GM19239 (cell line): ENCODE results near the gene ADGRD1.

Source experiments
- DNase-seq: peaks from one replicate; pipeline ENCODE4 v3.0.0; 2011; ENCODE audit warnings: low spot score; ENCODE audit not compliant: insufficient read length
- FAIRE-seq: peaks from 2 replicates; lab custom pipeline; 2011; peaks lifted over from hg19 to GRCh38; lab: Jason Lieb, UNC

Gene ADGRD1

DNA sequence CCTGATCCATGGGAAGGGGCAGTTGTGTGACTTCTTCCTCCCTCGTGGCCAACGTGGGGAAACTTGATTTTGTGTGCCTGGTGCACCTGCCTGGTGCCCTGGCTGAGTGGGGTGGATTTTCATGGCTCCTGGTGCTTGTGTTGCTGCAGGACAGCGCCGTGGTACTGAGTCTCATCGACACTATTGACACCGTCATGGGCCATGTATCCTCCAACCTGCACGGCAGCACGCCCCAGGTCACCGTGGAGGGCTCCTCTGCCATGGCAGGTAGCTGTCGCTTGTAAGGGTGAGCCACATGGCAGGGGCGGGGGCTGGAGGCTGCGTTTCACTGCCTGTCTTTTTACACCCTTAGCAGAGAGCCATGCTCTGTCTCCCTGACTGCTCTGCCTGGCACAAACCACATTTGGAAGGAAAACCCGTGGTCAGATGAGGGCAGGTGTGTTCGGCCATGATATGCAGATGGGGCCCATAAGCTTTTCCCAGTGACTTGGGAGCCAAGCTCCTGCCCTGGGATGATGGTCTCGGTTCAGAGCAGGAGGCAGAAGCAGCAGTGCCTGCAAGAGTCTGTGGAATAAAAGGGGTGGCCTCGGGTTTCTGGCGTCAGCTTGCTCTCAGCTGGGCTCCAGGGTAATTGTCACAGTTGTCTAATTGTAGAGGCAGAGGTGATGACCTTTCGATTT is 49.5 kb downstream of the ADGRD1 start:
- FAIRE-seq = no peak

DNA sequence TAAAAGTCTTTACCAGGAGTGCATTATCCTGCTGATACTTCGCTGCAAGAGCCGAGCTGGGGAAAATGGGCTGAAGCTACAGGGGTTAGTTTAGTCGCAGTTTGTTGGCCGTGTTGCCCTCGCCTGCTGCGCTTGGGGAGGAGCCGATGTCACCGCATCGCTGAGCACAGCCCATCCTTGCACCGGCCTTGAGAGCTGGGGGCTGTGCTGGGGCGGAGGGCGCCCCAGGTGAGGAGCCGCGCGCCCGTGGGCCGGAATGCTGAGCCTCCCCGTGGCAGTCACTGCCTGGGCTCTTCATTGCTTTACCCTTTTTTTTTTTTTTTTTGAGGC is 50.0 kb downstream of the ADGRD1 start:
- FAIRE-seq = no peak
- no peak for DNase-seq

More for the DNA sequence above, 49.5 kb downstream of the ADGRD1 start:
- DNase-seq = no peak

DNA sequence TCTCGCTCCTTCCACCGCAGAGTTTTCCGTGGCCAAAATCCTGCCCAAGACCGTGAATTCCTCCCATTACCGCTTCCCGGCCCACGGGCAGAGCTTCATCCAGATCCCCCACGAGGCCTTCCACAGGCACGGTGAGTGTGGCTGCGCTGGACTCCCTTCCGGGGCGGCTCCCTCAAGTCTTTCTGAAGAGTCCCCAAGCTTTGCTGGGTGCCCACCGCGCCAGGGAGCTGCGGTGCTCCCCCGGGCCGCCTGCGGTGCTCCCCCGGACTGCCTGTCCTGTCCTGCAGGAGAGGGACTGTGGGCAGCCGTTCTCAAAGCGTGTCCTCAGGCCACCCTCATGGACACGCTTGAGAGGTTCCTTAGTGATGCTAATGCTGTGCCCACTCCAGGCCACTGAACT is 50.5 kb downstream of the ADGRD1 start:
- no peak for FAIRE-seq

DNA sequence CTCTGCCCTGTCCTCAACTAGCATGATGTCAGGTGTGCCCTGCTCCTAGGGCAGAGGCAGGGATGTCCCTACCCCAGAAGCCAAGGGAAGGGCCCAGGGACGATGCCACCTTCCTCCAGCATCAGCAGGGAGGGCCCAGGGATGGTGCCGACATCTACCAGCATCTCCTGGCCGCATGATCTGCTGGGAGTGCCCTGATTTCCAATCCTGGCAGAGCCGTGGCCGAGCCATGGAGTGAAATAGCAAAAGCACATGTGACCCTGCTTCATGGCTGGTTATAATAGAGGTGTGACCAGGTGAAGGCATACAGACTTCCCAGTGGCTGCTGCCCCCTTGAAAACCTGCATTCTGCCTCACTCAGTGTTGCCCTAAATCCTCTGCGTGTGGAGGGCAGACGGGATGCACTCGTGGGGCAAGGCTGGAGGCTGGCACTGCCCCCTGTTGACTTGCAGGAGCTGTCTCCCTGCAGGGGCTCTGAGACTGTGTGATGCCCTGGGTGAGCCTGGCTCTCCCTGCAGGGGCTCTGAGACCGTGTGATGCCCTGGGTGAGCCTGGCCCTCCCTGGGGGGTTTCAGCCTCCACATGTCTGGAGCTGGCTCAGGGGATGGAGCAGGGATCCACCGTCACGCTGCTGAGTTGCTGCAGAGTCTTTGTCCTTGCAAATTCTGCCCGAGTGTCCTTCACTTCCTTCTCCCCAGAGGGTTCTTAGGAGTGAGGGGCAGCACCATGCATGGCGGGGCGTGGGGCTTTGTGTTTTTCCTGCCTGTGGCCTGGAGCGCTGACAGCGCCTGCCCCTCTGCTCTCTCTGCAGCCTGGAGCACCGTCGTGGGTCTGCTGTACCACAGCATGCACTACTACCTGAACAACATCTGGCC is 51.7 kb downstream of the ADGRD1 start:
- FAIRE-seq = no peak
- DNase-seq = no peak

More for the DNA sequence above, 50.5 kb downstream of the ADGRD1 start:
- no peak for DNase-seq

GRCh38 chr12:131006036-131006735 is 52.5 kb downstream of the ADGRD1 start:
- FAIRE-seq (no peak), DNase-seq (no peak)

- FAIRE-seq = no peak
Observed at GRCh38 chr12:131007031-131007739, 53.5 kb downstream of the ADGRD1 start.

GRCh38 chr12:131007740-131008117 is 54.0 kb downstream of the ADGRD1 start:
- DNase-seq (no peak), FAIRE-seq (no peak)

More at GRCh38 chr12:131007031-131007739, 53.5 kb downstream of the ADGRD1 start:
- no peak for DNase-seq

DNA sequence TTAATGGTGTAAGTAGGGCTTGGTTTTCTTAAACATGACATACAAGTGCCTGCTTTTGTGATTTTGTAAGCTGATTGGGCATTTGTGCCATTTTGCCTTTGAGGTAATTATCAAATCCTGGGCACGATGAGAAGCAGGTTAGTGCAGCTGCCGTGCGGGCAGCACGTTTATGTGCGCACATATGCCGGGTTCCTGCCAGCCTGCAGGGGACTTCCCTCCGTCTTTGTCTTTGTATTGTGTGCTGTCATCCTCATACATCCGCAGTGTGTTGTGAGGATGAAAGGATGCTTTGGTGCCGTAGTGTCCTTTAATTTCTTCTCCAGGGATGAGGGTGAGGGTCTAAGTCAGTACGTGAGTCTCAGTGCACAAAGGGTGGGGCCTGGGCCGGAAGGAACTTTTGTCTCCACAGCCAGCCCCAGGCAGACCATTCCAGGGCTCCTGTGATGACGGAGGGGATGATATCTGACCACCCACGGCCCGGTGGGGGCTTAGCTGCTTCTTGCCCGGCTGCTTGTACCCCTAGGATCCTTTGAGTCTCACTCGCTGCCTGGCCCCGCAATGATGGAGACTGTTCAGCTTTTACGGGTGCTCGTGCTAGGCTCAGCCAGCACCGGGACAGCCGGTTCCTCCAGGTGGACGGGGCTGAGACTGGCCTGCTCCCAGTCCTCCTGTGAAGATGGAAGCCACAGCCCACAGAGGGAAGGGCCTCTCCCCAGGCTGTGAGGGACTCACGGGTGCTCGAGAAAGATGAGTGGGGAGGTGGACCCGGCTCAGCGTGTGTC is 54.6 kb downstream of the ADGRD1 start:
- no peak for FAIRE-seq
- no peak for DNase-seq

DNA sequence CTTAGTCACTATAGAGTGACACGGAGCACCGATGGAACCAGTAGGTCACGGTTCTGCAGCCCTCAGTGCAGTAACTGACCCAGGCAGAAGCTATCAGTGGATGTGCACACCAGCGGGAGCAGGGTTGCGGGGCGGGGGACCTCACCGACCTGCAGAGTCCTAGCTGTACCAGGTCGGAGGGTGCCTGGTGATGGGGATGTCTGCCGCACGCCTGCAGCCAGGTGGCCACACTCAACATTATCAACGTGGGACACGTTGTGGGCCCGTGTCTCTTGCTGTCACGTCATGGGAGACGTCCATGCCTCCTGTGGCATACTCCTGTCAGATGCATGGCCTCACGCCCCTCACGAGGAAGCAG is 55.2 kb downstream of the ADGRD1 start:
- no peak for FAIRE-seq

GRCh38 chr12:131009595-131010395 is 56.1 kb downstream of the ADGRD1 start:
- no peak for FAIRE-seq
- no peak for DNase-seq

More for the DNA sequence above, 55.2 kb downstream of the ADGRD1 start:
- no peak for DNase-seq

DNA sequence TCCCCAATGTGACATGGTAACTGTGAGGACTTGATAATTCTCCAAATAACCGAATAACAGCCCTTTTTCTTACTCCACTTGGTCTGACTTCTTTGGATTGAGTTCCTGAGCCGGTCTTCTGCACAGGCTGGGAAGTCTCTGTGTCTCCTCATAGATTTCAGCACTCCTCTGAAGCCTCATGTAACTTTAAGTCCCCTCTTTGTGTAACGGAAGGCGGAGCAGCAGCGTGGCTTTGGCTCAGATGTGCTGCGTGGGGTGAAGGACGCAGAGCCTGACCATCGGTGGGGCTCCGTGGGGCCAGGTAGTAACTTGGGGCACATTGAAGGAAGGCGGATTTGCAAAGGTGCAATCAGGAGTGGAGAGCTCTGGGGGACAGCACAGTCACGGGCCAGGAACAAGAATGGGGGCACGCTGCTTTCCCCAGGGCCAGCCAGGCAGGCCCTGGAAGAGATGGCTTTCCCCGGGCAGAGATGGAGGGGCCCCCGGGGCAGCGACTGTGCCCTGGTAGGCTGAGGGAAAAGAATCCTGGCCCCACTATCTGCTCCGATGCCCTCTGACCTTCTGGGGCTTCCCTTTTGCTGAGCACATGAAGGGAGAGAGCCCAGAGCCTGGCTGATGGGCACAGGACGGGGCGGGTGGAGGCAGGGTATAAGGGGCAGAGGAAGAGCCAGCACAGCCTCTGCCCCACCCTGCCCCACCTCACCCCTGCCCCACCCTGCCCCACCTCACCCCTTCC is 56.9 kb downstream of the ADGRD1 start:
- DNase-seq (no peak), FAIRE-seq (no peak)

- DNase-seq = no peak
- no peak for FAIRE-seq
Observed at GRCh38 chr12:131011165-131012079, 57.7 kb downstream of the ADGRD1 start.

- no peak for DNase-seq
- FAIRE-seq = no peak
Observed at GRCh38 chr12:131012279-131013069, 58.8 kb downstream of the ADGRD1 start.

DNA sequence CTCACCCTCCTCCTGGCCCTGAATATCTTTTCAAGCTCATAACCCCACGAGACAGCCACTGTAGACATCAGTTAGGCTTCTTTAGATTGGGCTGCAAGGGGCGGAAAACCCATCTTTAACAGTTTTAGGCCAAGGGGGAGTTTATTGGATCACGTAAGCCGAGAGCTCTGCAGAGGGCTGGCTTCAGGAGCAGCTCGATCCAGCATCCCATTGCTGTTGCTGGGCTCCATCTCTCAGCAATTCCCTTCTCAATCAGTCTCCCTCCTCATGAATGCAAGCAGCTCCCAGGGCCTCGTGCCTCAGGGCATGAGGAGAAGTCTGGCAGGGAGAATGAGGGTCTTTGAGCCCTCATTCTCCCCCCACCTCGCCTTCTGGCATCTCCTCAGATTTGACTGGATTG is 59.4 kb downstream of the ADGRD1 start:
- DNase-seq (no peak), FAIRE-seq (no peak)

GRCh38 chr12:131014343-131014742 is 60.6 kb downstream of the ADGRD1 start:
- no peak for FAIRE-seq

DNA sequence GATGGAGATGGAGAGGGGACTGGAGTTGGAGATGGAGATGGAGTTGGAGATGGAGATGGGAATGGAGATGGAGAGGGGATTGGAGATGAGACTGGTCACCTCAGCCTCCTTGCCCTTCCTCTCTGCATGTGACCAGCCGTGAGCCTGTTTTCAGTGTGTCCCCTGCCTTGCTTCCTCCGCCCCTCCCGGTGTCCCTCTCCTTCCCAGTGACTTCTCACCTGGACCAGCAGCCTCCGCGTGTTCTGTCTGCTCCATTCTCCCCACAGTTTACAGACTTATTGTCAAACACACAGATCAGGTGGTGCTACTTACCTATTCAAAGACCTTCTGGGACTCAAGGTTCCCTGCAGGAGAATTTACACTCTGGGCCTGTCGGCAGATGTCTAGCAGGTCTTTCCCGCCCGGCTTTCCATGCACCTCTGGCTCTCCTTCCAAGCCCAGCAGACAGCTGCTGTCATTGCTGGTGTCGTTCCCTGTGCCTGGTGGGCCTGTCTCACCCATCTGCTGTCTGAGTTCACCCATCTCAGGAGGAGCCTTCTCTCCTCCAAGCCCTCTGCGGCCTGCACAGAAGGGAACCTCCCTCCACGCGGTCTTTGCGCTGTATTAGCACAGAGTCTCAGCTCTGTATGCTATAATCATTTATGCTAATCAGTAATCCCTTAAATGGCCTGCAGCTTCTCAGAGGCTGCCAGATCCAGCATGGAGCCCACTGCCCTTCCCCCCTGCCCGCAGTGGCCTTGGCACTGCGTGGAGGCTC is 62.1 kb downstream of the ADGRD1 start:
- FAIRE-seq (no peak), DNase-seq (no peak)

More at GRCh38 chr12:131014343-131014742, 60.6 kb downstream of the ADGRD1 start:
- no peak for DNase-seq
